HepG2 (cell line): ENCODE results near the gene DNM3. TPM values are rescaled to one million over a fixed set of nuclear protein-coding genes. Genes with fewer than 3 reads are reported as not detected.

Experiments
- ATAC-seq: fragments of 200-7000 bp; cut with Tn5 transposase; 3 replicates; pipeline ENCODE4 v1.9.1; 2020; ENCODE audit warnings: mild to moderate bottlenecking, moderate library complexity
- BruUV-seq: library from RNA; stranded (reverse); fragments of 400-500 nt; replicated peaks from 2 replicates; lab custom pipeline; 2021; lab: Mats Ljungman, UMichigan
- CTCF ChIA-PET: fragments of 300-600 bp; formaldehyde crosslinking; extraction: SDS; loops from one replicate; lab custom pipeline; 2021; ENCODE audit warnings: low total read pairs, inconsistent platforms, low intra/inter-chr PET ratio; lab: Yijun Ruan, JAX
- POLR2A ChIA-PET: fragments of 350-600 bp; sonication (Branson Sonifier 250); formaldehyde crosslinking; loops from one replicate; lab custom pipeline; 2020; ENCODE audit warnings: antibody characterized with exemption, inconsistent platforms; lab: Yijun Ruan, JAX
- DNase-seq: peaks from one replicate; pipeline ENCODE4 v3.0.0-alpha.2; 2015; ENCODE audit warnings: low spot score
- FAIRE-seq: peaks from 3 replicates; lab custom pipeline; 2011; peaks lifted over from hg19 to GRCh38; lab: Jason Lieb, UNC
- H2AFZ ChIP-seq: one replicate; pipeline ENCODE4 v1.6.1; 2011; ENCODE audit warnings: low read length, inconsistent platforms
- H3K27ac ChIP-seq: fragments of 300-600 bp; 3 replicates; pipeline ENCODE4 v1.8.0; 2011; ENCODE audit warnings: mixed run types, mild to moderate bottlenecking, mixed read lengths, low read length, inconsistent platforms; ENCODE audit not compliant: insufficient read depth; ENCODE audit errors: extremely low read length
- H3K27me3 ChIP-seq, 2 experiments: fragments of 200-600 bp in 1 of 2; 2 replicates in 1 of 2; 3 replicates in 1 of 2; pipeline versions ENCODE4 v1.6.0 to v1.8.0; 2011; ENCODE audit warnings: low read length in 2 of 2, mild to moderate bottlenecking in 2 of 2, moderate library complexity in 2 of 2, inconsistent platforms in 1 of 2; ENCODE audit not compliant: insufficient read depth in 2 of 2, control insufficient read depth in 1 of 2
- H3K36me3 ChIP-seq, 2 experiments: fragments of 200-600 bp in 1 of 2; replicated peaks in 1 of 2; 2 replicates in 1 of 2; 3 replicates in 1 of 2; pipeline versions ENCODE4 v1.5.1 to v1.8.0; 2011; ENCODE audit warnings: low read length in 2 of 2, inconsistent platforms in 1 of 2; ENCODE audit not compliant: insufficient read depth in 2 of 2, control insufficient read depth in 1 of 2
- H3K4me1 ChIP-seq: 2 replicates; pipeline ENCODE4 v1.5.1; 2012; ENCODE audit warnings: low read length, inconsistent platforms; ENCODE audit not compliant: insufficient read depth
- H3K4me2 ChIP-seq: 2 replicates; pipeline ENCODE4 v1.6.0; 2011; ENCODE audit warnings: low read depth, low read length, inconsistent platforms
- H3K4me3 ChIP-seq, 3 experiments: fragments of 200-600 bp in 1 of 3; sonication (generic), shearing (Covaris generic) in 1 of 3; replicated peaks in 1 of 3; 2 replicates each; pipeline ENCODE4 v1.5.1; 2011 to 2016; ENCODE audit warnings: low read length in 3 of 3, inconsistent platforms in 2 of 3, low read depth in 2 of 3, mild to moderate bottlenecking in 2 of 3, control low read depth in 1 of 3, mixed read lengths in 1 of 3; ENCODE audit not compliant: insufficient read depth in 1 of 3
- H3K79me2 ChIP-seq: one replicate; pipeline ENCODE4 v1.6.1; 2011; ENCODE audit warnings: low read length, inconsistent platforms; ENCODE audit not compliant: insufficient read depth
- H3K9ac ChIP-seq: 2 replicates; pipeline ENCODE4 v1.6.0; 2011; ENCODE audit warnings: mild to moderate bottlenecking, low read depth, low read length, inconsistent platforms; ENCODE audit not compliant: insufficient read depth
- H3K9me3 ChIP-seq: 2 replicates; pipeline ENCODE4 v1.5.1; 2012; ENCODE audit warnings: mild to moderate bottlenecking, low read length
- H4K20me1 ChIP-seq: 2 replicates; pipeline ENCODE4 v1.6.0; 2011; ENCODE audit warnings: inconsistent platforms, mild to moderate bottlenecking, low read length, moderate library complexity; ENCODE audit not compliant: insufficient read depth
- BORCS8-MEF2B ChIP-seq: sonication (generic); formaldehyde crosslinking; IDR thresholded peaks from 2 replicates; pipeline ENCODE4 v1.8.0; 2022; ENCODE audit warnings: mild to moderate bottlenecking, missing genetic modification reagents
- DBP ChIP-seq: sonication (generic); formaldehyde crosslinking; IDR thresholded peaks from 2 replicates; pipeline ENCODE4 v1.4.0; 2020; ENCODE audit warnings: missing genetic modification reagents; ENCODE audit errors: not compliant biosample characterization
- HDAC2 ChIP-seq: sonication (generic); formaldehyde crosslinking; IDR thresholded peaks from 2 replicates; pipeline ENCODE4 v1.4.0; 2020; ENCODE audit warnings: missing genetic modification reagents
- MED1 ChIP-seq: sonication (generic); formaldehyde crosslinking; IDR thresholded peaks from 2 replicates; pipeline ENCODE4 v1.4.0; 2020; ENCODE audit warnings: missing genetic modification reagents
- MXD1 ChIP-seq: sonication (generic); formaldehyde crosslinking; IDR thresholded peaks from 2 replicates; pipeline ENCODE4 v1.4.0; 2020; ENCODE audit warnings: mild to moderate bottlenecking, missing genetic modification reagents
- NFYC ChIP-seq: IDR thresholded peaks from 2 replicates; pipeline ENCODE4 v1.6.1; 2016; ENCODE audit warnings: missing genetic modification reagents, missing compliant biosample characterization
- PATZ1 ChIP-seq: sonication (generic); formaldehyde crosslinking; IDR thresholded peaks from 2 replicates; pipeline ENCODE4 v1.4.0; 2020; ENCODE audit warnings: missing genetic modification reagents
- PHF21A ChIP-seq: sonication (generic); formaldehyde crosslinking; IDR thresholded peaks from 2 replicates; pipeline ENCODE4 v1.5.0; 2020; ENCODE audit warnings: mild to moderate bottlenecking, missing genetic modification reagents
- THAP9 ChIP-seq: sonication (generic); formaldehyde crosslinking; IDR thresholded peaks from 2 replicates; pipeline ENCODE4; 2020; ENCODE audit warnings: missing genetic modification reagents, mild to moderate bottlenecking, borderline replicate concordance
- ZBTB39 ChIP-seq: sonication (generic); formaldehyde crosslinking; IDR thresholded peaks from 2 replicates; pipeline ENCODE4 v1.5.0; 2020; ENCODE audit warnings: missing genetic modification reagents
- ZNF282 ChIP-seq: fragments of 450-650 bp; IDR thresholded peaks from 2 replicates; pipeline ENCODE4 v1.6.1; 2018; ENCODE audit not compliant: partially characterized antibody
- ZNF556 ChIP-seq: sonication (generic); formaldehyde crosslinking; IDR thresholded peaks from 2 replicates; pipeline ENCODE4 v1.4.0; 2020; ENCODE audit warnings: mild to moderate bottlenecking, missing genetic modification reagents, borderline replicate concordance
- WGBS: methylation state at CpG from one replicate; pipeline ENCODE4 v1.1.6; 2017; ENCODE audit warnings: low lambda C conversion rate; 5-methylcytosine and 5-hydroxymethylcytosine counted together
- in situ Hi-C: cut with HindIII; loops from 2 replicates; pipeline ENCODE4 v1.10.0; 2017; ENCODE audit warnings: low pct_unique_long_range_greater_than_20kb; ENCODE audit not compliant: extremely low pct_ligation_motif_present
- intact Hi-C: fragments of 100-400 bp; cut with micrococcal nuclease; formaldehyde crosslinking; loops from one replicate; pipeline ENCODE4 v1.10.0; 2022; ENCODE audit not compliant: unreplicated experiment
- polyA plus RNA-seq, 8 experiments: library from polyadenylated mRNA; depleted of rRNA in 3 of 8; stranded (reverse) in 7 of 8; unstranded in 1 of 8; fragments of >200 nt; fragmentation: Illumina TruSeq in 4 of 8; extraction: Trizol in 4 of 8; gene quantifications; 2 replicates each; pipeline versions ENCODE4 v1.2.1 to v1.2.3, GENCODE V29; 2011 to 2016; ENCODE audit warnings: low read depth in 4 of 8, missing spikeins in 1 of 8, mixed read lengths in 1 of 8; ENCODE audit not compliant: insufficient read depth in 1 of 8
- total RNA-seq, 5 experiments: library from RNA; depleted of rRNA; stranded (reverse); fragments of >200 nt; fragmentation: Illumina TruSeq; extraction: Trizol; gene quantifications; 2 replicates each; pipeline ENCODE4 v1.2.3, GENCODE V29; 2016; ENCODE audit warnings: low read depth in 1 of 5

Gene DNM3
- total and polyA plus RNA-seq, 2 of the 13 experiments (the other 11 are each of a cell fraction or from before 2014, with no cell fraction given): 0.05 TPM; not detected in 1

- TF ChIP-seq HDAC2 (no peak), PATZ1 (CRISPR knock-in tag) (no peak), ZNF282 (no peak), MXD1 (no peak)
Observed at GRCh38 chr1:172321451-172321850, 480.2 kb downstream of the DNM3 start (continued).

GRCh38 chr1:172322219-172323061 lies 481.1 kb downstream of the DNM3 start:
- H3K36me3 ChIP-seq: no peaks in the 10 kb centered on the region
- in situ Hi-C loops (no loop called here), intact Hi-C loops (no loop called here)
- no peaks in the 10 kb centered on the region for H3K9me3 ChIP-seq
- BruUV-seq: no TSS peak
- H3K79me2 ChIP-seq: no peaks in the 10 kb centered on the region
- no peak overlapping the region for H3K4me3 ChIP-seq
- no peak for ATAC-seq
- CTCF ChIA-PET: no interaction called here
- H2AFZ ChIP-seq: no peak overlapping the region
- no peak for TF ChIP-seq THAP9 (CRISPR knock-in tag)
- no peak for TF ChIP-seq PHF21A (CRISPR knock-in tag)
- no peak for TF ChIP-seq DBP (CRISPR knock-in tag)
- no peak for TF ChIP-seq BORCS8-MEF2B (CRISPR knock-in tag)
- no peak for TF ChIP-seq ZNF556 (CRISPR knock-in tag)
- TF ChIP-seq NFYC (CRISPR knock-in tag): no peak
- no peak for TF ChIP-seq MED1 (CRISPR knock-in tag)
- no peak for TF ChIP-seq ZBTB39 (CRISPR knock-in tag)
- TF ChIP-seq, all 625 proteins: peak for 0
- H3K4me2 ChIP-seq: no peak overlapping the region
- FAIRE-seq: no peak
- H3K27ac ChIP-seq: no peak overlapping the region
- WGBS: 42% methylated on average over 13 of the region's 13 CpGs
- no peaks in the 10 kb centered on the region for H4K20me1 ChIP-seq
- POLR2A ChIA-PET: no interaction called here
- H3K4me1 ChIP-seq: no peaks in the 10 kb centered on the region
- H3K27me3 ChIP-seq: 0 out of 5 replicates have a peak, but pooled peaks cover 0 to 7% of the 10 kb centered on the region in 2 experiments
- no peak overlapping the region for H3K9ac ChIP-seq
- DNase-seq: no peak
